Activated naive CD4-positive, alpha-beta T cell treated with anti-CD3 and anti-CD28 coated beads, Interleukin-2, amount 50 U/mL, for 72 hours (primary cell): ENCODE measurements around the gene IMPG2. TPM values are rescaled to one million over a fixed set of nuclear protein-coding genes. Genes with fewer than 3 reads are reported as not detected.
A peak's percentile ranks its signal among the peaks of the same experiment; 100 is the strongest.
"Not testable (repeated sequence)": the region's sequence is repeated elsewhere in the genome, so short reads cannot be mapped to it uniquely, and the experiment has no call there.

Source experiments
- ATAC-seq, 2 donors: fragments of 150-1000 bp; cut with Tn5 transposase; 2 replicates each; pipeline ENCODE4 v1.10.0; 2021; ENCODE audit warnings: mild to moderate bottlenecking in 2 of 2, moderate library complexity in 2 of 2
- DNase-seq, 2 donors: peaks; one replicate each; pipeline ENCODE4 v3.0.0; 2021 to 2022; ENCODE audit warnings: low spot score in 2 of 2
- H3K27ac Mint-ChIP-seq, 2 donors: one replicate each; pipeline ENCODE4 v1.8.0; 2022; ENCODE audit warnings: mild to moderate bottlenecking in 2 of 2, mixed read lengths in 2 of 2
- H3K36me3 Mint-ChIP-seq, 2 donors: one replicate each; pipeline ENCODE4 v1.8.0; 2022; ENCODE audit warnings: mixed read lengths in 2 of 2
- H3K9me3 Mint-ChIP-seq, 2 donors: one replicate each; pipeline ENCODE4 v1.8.0; 2022; ENCODE audit warnings: mixed read lengths in 2 of 2
- total RNA-seq, 2 donors: library from RNA; stranded (reverse); gene quantifications; one replicate each; pipeline ENCODE4 v1.2.3, GENCODE V29; 2022

IMPG2 gene
- total RNA-seq, result under 1 TPM; 0.09 to 0.45 TPM

DNA sequence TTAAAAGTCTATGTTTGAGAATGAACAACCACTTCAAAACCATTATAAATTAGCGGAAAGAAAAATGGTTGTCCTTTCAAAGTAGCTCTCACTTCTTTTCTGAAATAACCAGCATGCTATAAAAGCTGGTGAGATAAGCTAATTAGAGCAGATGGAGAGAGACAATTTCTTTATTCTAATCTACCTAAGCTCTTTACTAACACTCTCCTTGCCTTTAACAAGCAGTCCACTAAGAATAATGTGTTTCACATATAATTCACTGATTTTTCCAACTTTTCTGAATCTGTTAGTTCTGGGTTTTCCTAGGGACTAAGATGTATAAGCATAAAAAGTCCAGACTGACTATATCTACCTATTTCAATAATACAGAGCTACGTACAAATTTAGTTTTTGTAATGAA is at the start of gene IMPG2:
TSS of gene IMPG2 (minus strand) at position 101 of the 400 bp plus-strand sequence. CDS start 203 bp downstream, outside the sequence.
- DNase-seq (no peak), ATAC-seq (no peak)
- no peaks in the 10 kb centered on the region for H3K36me3 Mint-ChIP-seq
- H3K27ac Mint-ChIP-seq, result no peak within 1 kb of the TSS
- H3K9me3 Mint-ChIP-seq, result no peaks in the 10 kb centered on the region

DNA sequence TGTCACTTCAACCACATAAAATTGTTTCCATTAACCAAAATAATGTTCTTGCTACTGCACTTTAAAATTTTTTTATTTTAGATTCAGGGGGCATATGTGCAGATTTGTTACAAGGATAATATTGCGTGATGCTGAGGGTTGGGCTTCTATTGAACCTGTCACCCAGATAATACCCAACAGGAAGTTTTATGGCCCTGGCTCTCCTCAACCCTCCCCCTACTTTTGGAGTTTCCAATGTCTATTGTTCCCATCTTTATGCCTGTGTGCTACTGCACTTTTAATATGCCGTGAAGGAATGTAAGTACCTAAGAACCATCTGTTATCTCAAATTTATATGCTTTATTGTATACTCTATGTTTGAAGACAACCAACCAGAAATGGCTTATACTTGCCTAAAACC is 42.0 kb upstream of the IMPG2 start:
- peaks cover 8 to 23% of the 10 kb centered on the region in 2 donors for H3K36me3 Mint-ChIP-seq
- ATAC-seq (no peak), DNase-seq (no peak)
- H3K9me3 Mint-ChIP-seq, result peaks cover 4 to 8% of the 10 kb centered on the region in 2 donors
- H3K27ac Mint-ChIP-seq, result no peak overlapping the region

DNA sequence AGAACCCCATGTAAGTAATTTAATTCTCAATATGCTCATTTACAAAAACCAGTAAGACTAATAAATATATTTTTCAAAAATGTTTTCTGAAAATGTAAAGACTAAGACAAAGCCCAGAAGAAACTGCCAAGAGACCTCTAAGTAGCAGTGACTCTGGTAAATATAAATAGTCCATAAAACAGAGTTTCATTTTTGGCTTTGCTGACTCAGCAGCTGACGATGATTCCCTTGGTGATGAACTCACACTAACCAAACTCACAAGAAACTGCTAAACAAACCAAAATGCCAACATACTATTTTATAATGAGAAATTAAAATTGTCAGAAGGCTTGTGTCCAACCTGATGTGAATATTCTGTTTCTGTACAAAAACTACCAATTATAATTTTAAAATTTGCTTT is 31.5 kb upstream of the IMPG2 start:
- no peak for DNase-seq

DNA sequence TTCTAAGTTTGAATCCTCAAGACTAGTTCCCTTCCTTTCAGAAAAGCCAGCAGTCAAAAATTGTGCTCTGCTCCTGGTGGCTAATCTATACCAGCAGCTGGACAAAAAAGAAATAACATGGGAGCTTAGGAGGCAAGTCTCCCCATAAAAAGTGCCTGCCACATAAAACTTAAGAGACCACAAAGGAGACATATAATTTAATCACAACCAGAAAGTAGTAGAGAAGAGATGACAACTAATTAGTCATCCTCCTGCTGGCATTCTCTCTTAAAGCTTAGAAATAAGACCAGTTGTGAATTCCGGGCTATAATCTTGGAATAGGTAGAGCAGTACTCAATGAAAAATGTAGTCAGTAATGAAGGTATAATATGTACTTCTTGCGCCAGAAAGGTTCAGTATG is 20.2 kb upstream of the IMPG2 start:
- no peak overlapping the region for H3K27ac Mint-ChIP-seq
- H3K36me3 Mint-ChIP-seq, result peaks cover 0 to 5% of the 10 kb centered on the region in 2 donors
- no peak for ATAC-seq
- H3K9me3 Mint-ChIP-seq, result no peaks in the 10 kb centered on the region
- no peak for DNase-seq

More for the DNA sequence above, 31.5 kb upstream of the IMPG2 start:
- no peak for ATAC-seq
- Mint-ChIP-seq H3K36me3 (peaks cover 0 to 4% of the 10 kb centered on the region in 2 donors), H3K9me3 (no peaks in the 10 kb centered on the region), H3K27ac (no peak overlapping the region)

DNA sequence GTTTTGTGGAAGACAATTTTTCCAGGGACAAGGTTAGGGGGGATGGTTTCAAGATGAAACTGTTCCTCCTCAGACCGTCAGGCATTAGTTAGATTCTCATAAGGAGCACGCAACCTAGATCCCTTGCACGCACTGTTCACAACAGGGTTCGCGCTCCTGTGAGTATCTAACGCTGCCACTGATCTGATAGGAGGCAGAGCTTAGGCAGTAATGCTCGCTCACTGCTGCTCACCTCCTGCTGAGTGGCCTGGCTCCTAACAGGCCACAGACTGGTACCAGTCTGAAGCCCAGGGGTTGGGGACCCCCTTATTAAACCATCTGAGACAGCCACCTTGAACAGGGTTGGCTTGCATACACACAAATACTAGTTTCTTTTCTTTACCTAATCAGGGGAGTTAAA is 13.5 kb upstream of the IMPG2 start:
- no peak for ATAC-seq
- no peaks in the 10 kb centered on the region for H3K9me3 Mint-ChIP-seq
- DNase-seq, result no peak
- H3K27ac Mint-ChIP-seq, result no peak overlapping the region
- H3K36me3 Mint-ChIP-seq, result peaks cover 0 to 4% of the 10 kb centered on the region in 2 donors

DNA sequence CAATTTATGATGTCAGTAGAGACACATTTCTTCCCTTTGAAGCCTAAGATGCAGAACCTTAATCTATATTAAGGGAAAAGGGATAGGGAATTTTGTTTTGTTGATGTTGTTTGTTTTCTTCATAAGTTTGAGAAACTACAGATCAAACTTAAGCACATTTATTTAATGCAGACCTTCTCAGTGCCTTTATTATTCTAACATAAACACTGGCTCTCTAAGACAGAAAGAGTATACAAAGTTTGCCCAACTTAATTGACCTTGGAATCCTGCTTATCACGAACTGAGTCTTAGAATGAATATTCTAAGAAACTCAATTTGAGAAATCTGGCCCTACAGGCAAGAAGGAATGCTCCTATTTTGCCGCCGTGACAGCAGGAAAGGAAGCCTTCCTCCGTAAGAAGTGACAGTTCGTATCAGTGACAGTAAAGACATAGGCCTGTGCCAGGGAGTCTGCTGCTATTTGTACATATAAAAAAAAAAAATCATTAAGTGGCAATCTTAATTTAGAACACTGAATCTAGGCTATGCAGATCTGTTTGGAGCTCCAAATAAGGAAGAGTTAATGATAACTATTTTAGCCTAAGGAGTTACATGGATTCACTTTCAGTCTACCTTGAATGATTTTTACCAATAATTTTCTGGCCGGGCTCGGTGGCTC is 8.8 kb upstream of the IMPG2 start:
- ATAC-seq, result no peak
- Mint-ChIP-seq H3K36me3 (peaks cover 7% of the 10 kb centered on the region in 2 donors), H3K27ac (no peak overlapping the region), H3K9me3 (no peaks in the 10 kb centered on the region)
- DNase-seq, result no peak

DNA sequence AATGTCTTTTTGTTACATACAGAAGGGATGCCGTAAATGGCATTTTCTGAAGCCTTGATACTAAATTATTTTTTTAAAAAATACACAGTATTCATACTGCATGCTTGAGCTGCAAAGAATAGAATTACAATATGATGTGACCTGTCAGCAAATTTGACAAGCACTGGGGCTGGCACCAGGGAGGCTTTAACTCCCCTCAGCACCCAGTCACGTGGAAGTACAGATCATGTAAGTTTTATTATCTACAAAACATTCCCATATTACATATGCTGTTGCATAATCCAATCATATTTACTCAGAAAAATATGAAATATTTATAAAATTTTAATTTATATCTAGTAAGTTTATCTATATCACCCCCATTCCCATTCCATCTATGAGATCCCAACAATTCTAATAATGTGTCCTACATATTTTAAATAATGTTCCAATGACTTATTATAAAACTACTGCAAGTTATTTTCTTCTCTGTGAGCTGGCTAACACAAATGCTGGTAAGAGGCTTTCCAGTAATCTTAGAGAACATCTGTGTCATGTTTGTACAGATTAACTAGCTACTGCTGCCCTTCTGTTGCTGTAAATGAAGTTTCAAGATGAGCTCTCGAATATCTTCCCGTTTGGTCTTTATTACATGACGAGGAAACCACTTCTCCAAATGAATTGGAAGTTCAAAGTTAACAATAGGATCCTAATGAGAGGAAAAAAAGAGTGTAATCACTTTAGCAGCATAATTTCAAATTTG is 5.2 kb upstream of the IMPG2 start:
- no peaks in the 10 kb centered on the region for H3K9me3 Mint-ChIP-seq
- peaks cover 7% of the 10 kb centered on the region in 2 donors for H3K36me3 Mint-ChIP-seq
- no peak for DNase-seq
- no peak overlapping the region for H3K27ac Mint-ChIP-seq
- ATAC-seq, result no peak

DNA sequence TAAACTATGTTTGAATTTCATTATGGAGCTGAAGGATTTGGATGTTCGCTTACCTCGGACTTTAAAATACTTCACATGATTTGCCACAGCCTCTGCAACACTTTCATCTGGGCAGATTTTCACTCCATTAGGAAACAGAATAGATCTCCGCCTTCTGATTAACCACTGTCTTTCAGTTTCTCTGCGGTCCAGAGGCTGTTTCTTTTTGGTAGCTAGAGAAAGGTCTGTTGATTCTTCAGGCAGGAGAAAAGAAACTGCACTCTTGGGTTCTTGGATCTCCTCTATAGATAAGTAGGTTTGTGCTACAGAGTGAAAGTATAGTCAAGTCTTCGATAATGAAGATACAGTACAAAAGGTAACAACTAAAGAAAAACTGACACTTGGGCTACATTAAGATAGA is 844 bp downstream of the IMPG2 start:
- H3K9me3 Mint-ChIP-seq, result no peaks in the 10 kb centered on the region

DNA sequence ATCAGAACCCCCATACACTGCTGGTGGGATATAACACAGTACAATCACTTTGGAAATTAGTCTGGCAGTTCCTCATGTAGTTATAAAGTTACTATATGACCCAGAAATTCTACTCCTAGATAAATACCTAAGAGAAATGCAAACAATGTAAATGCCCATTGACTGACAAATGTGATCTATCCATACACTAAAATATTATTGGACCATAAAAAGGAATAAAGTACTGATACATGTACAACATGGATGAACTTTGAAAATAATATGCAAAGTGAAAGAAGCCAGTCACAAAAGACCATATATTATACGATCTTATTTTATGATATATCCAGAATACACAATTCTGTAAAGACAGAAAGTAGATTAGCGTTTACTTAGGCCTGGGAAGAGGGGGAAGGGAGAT is 7.8 kb downstream of the IMPG2 start:
- peaks cover 23 to 26% of the 10 kb centered on the region in 2 donors for H3K36me3 Mint-ChIP-seq
- no peak overlapping the region for H3K27ac Mint-ChIP-seq
- peaks cover 17 to 22% of the 10 kb centered on the region in 2 donors for H3K9me3 Mint-ChIP-seq
- no peak for DNase-seq
- no peak for ATAC-seq

More for the DNA sequence above, 844 bp downstream of the IMPG2 start:
- Mint-ChIP-seq H3K27ac (no peak overlapping the region), H3K36me3 (no peaks in the 10 kb centered on the region)
- no peak for DNase-seq
- ATAC-seq, result no peak

DNA sequence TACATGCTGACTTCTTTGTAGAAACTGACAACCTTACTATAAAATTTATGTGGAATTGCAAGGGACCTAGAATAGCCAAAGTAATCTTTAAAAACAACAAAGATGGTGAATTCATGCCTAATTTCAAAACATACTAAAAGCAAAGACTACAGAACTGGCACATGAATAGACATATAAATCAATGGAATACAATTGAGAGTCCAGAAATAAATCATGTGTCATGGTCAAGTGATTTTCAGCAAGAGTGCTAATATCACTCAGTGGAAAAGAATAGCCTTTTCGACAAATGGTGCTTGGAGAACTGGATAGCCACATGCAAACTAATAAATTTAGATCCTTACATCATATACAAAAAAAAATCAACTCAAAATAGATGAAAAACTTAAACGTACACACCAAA is 8.7 kb downstream of the IMPG2 start:
- H3K9me3 Mint-ChIP-seq, result peaks cover 20 to 26% of the 10 kb centered on the region in 2 donors
- H3K27ac Mint-ChIP-seq, result no peak overlapping the region
- DNase-seq (no peak), ATAC-seq (no peak)
- H3K36me3 Mint-ChIP-seq, result peaks cover 26 to 30% of the 10 kb centered on the region in 2 donors

DNA sequence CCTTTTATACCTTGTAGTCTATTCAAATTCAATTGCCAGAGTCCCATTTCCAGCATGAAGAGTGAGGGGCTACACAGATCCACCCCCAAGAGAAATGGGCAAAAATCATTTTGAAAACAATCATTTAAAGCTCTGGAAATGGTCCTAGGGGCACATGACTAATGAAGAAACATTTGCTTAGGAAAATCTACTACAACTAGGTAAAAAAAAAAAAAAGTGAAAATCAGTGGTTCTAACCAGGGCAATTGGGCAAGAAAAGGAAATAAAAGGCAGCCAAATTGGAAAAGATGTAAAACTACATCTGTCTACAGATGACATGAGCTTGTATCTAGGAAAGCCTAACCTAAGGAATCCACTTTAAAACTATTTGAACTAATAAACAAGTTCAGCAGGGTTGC is 9.4 kb downstream of the IMPG2 start:
- H3K27ac Mint-ChIP-seq, result no peak overlapping the region
- no peak for ATAC-seq
- peaks cover 20 to 26% of the 10 kb centered on the region in 2 donors for H3K9me3 Mint-ChIP-seq
- H3K36me3 Mint-ChIP-seq, result peaks cover 26 to 30% of the 10 kb centered on the region in 2 donors
- no peak for DNase-seq

DNA sequence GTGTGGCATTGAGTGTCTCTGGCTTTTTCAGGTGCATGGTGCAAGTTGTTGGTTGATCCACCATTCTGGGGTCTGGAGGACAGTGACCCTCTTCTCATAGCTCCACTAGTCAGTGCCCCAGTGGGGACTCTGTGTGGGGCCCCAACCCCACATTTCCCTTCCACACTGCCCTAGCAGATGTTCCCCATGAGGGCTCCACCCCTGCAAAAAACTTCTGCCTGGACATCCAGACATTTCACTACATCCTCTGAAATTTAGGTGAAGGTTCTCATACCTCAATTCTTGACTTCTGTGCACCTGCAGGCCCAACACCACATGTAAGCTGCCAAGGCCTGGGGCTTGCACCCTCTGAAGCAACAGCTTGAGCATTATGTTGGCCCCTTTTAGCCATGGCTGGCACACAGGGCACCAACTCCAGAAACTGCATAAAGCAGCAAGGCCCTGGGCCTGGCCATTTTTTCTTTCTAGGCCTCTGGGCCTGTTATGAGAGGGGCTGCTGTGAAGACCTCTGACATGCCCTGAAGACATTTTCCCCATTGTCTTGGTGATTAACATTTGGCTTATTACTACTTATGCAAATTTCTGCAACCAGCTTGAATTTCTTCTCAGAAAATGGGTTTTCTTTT is 12.1 kb downstream of the IMPG2 start:
- ATAC-seq, H3K27ac Mint-ChIP-seq, DNase-seq: not testable (repeated sequence)
- H3K36me3 Mint-ChIP-seq, result peaks cover 26 to 30% of the 10 kb centered on the region in 2 donors
- peaks cover 20 to 26% of the 10 kb centered on the region in 2 donors for H3K9me3 Mint-ChIP-seq

DNA sequence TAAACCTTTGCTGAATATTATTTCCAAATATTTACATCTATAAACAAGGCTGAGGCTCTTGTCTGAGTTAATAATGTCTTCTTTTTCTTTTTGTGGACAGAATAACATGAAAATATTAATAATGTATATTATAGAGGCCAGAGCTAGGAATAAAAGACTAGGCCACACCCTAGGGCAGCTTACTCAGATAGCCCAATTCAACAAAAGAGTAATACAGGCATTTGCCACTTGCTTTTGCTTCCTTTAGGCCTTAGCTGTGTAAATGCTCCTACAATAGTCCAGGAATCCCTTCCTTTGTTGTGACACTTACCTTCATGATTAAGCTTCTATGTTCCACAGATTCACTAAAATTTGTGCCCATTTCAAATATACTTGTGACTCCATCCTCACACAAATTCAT is 16.5 kb downstream of the IMPG2 start:
- DNase-seq (no peak), ATAC-seq (no peak)
- H3K9me3 Mint-ChIP-seq, result peaks cover 17 to 22% of the 10 kb centered on the region in 2 donors
- H3K36me3 Mint-ChIP-seq, result peaks cover 22 to 28% of the 10 kb centered on the region in 2 donors
- no peak overlapping the region for H3K27ac Mint-ChIP-seq

DNA sequence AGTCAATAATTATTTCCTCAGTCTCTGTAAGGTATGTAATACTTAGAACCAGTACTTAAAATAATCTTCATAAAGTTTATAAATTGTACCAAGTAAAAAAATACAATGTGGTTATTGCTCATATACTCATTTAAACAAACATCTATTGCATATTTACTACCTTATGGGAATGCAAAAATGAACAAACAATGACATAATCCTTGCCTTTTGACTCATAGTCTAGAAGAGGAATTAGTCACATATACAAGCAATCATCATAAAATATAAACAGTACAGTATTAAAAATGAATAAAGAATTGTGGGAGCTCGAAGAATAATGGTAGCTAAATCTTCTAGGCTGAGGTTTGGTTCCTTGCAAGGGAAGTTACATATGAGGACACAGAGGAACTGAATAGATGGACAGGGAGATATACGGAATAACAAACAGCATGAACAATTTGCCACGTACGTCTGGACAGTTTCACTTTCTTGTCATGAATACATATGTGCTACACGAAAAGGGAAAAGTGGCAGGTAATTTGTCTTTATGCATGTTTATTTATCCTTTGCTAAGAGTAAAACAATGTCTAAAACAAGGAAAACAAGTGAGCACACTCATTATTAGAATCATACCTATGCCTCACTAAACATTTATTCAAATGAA is 17.2 kb downstream of the IMPG2 start:
- Mint-ChIP-seq H3K36me3 (peaks cover 16 to 23% of the 10 kb centered on the region in 2 donors), H3K27ac (peak overlapping the region in 1 of 2 donors; percentile 16), H3K9me3 (peaks cover 16 to 24% of the 10 kb centered on the region in 2 donors)
- ATAC-seq, result peak in 1 of 2 donors; percentile 64
- DNase-seq, result no peak

DNA sequence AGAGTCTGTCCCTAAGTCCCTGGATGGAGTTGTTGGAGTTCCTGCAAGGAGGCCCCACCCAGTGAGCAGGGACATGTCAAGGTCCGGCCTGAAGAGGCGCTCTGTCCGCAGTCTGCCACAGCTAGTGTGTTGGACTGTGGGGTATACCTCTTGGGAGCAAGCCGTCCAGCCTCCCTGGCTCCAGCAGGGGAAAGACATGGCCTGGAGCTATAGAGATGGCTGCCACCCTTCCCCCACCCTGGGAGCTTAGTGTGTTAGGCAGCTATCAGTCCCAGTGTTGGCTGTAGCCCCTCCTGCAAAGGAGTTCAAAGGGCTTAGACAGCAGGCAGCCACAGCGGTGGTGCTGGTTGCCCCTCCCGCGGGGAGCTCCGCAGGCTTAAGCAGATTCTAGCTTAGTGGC is 20.3 kb downstream of the IMPG2 start:
- ATAC-seq, result no peak
- DNase-seq, result no peak

DNA sequence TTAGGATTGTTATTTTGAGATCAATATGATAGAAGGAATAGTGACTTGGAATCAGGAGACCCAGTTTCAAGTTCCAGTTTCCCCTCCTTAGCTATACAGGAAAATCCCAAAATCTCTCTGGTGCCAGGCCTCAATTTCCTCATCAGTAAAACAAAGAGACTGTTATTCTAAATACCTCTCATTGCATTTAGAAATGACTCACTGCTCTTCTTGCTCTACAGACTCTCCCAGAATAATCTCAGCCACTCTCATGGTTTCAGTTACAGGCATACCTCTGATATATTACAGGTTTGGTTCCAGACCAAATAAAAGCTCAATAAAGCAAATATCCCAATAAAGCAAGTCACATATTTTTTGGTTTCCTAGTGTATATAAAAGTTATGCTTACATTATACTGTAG is 28.3 kb downstream of the IMPG2 start:
- no peak for ATAC-seq
- no peak for DNase-seq
- Mint-ChIP-seq H3K9me3 (peaks cover 12 to 20% of the 10 kb centered on the region in 2 donors), H3K36me3 (peaks cover 0 to 11% of the 10 kb centered on the region in 2 donors), H3K27ac (no peak overlapping the region)

More for the DNA sequence above, 20.3 kb downstream of the IMPG2 start:
- peaks cover 17 to 21% of the 10 kb centered on the region in 2 donors for H3K36me3 Mint-ChIP-seq
- no peak overlapping the region for H3K27ac Mint-ChIP-seq
- H3K9me3 Mint-ChIP-seq, result peaks cover 24 to 35% of the 10 kb centered on the region in 2 donors

DNA sequence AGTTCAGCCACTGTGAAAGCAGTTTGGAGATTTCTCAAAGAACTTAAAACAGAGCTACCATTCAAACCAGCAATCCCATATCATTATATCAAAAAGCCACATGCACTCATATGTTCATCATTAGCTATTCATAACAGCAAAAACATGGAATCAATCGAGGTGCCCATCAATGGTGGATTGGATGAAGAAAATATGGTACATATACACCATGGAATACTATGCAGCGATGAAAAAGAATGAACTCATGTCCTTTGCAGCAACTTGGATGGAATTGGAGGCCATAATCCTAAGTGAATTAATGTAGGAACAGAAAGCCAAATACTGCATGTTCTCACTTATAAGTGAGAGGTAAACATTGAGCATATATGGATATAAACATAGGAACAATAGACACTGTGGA is 32.1 kb downstream of the IMPG2 start:
- Mint-ChIP-seq H3K27ac (no peak overlapping the region), H3K36me3 (peaks cover 0 to 5% of the 10 kb centered on the region in 2 donors)

More for the DNA sequence above, 32.1 kb downstream of the IMPG2 start:
- ATAC-seq, result no peak
- H3K9me3 Mint-ChIP-seq, result peaks cover 3 to 10% of the 10 kb centered on the region in 2 donors
- DNase-seq, result no peak
